Choroid plexus epithelial cell (primary cell): Measurements from ENCODE around the gene ANKRD34A.
"Not testable (repeated sequence)": the region's sequence is repeated elsewhere in the genome, so short reads cannot be mapped to it uniquely, and the experiment has no call there.

Experiments used
- DNase-seq: peaks from one replicate; pipeline ENCODE4 v3.0.0-alpha.2; 2010; ENCODE audit warnings: low read depth
- H3K4me3 ChIP-seq: 2 replicates; pipeline ENCODE4 v1.5.1; 2011; ENCODE audit warnings: low read depth, mild to moderate bottlenecking, control low read depth, low read length, moderate library complexity
- CTCF ChIP-seq: conservative IDR thresholded peaks from 2 replicates; pipeline ENCODE4 v1.5.1; 2011; ENCODE audit warnings: low read depth, mild to moderate bottlenecking, control low read depth, inconsistent platforms, low read length, moderate library complexity

ANKRD34A gene

GRCh38 chr1:145944532-145944931 is 19.8 kb downstream of the ANKRD34A start:
- no peak for DNase-seq
- no peak for TF ChIP-seq CTCF
- H3K4me3 ChIP-seq: no peak overlapping the region

GRCh38 chr1:145942871-145943270 is 21.5 kb downstream of the ANKRD34A start:
- no peak overlapping the region for H3K4me3 ChIP-seq
- no peak for TF ChIP-seq CTCF
- DNase-seq: no peak

- H3K4me3 ChIP-seq: no peak overlapping the region
- no peak for DNase-seq
- TF ChIP-seq CTCF: no peak
These were observed 22.0 kb downstream of the ANKRD34A start for GRCh38 chr1:145942405-145942804.

- no peak overlapping the region for H3K4me3 ChIP-seq
- no peak for DNase-seq
- TF ChIP-seq CTCF: no peak
These were observed 26.9 kb downstream of the ANKRD34A start for GRCh38 chr1:145937436-145937835.

DNA sequence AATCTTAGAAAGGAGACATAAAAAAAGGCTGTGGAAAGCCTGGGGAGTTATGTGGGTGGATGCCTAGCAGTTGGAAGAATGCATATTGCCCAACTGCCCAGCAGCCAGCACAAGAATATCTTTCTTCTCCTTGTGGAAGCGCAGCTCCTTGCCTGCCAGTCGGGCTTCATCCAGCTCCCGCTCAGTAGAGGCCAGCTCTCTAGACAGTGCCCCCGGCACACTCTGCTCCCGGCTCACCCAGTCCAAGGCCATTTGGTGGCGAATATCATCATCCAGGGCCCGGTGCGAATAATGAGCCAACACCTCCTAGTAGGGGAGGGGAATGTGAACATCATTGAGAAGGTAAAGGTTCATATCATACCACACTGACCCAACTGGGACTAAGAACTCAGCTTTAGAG is 28.1 kb downstream of the ANKRD34A start:
- DNase-seq: peak; percentile 31
- H3K4me3 ChIP-seq: no peak overlapping the region
- TF ChIP-seq CTCF: no peak

GRCh38 chr1:145935708-145936107 is 28.7 kb downstream of the ANKRD34A start:
- no peak for TF ChIP-seq CTCF
- DNase-seq: no peak
- no peak overlapping the region for H3K4me3 ChIP-seq

- H3K4me3 ChIP-seq, DNase-seq: not testable (repeated sequence)
These were observed 31.8 kb downstream of the ANKRD34A start for GRCh38 chr1:145932522-145933009.
